ENCODE measurements around the gene METAP1.

- no peak for TF ChIP-seq EP300 (IDR thresholded peaks at IDR 0.05)
- TF ChIP-seq, protein P1, sequence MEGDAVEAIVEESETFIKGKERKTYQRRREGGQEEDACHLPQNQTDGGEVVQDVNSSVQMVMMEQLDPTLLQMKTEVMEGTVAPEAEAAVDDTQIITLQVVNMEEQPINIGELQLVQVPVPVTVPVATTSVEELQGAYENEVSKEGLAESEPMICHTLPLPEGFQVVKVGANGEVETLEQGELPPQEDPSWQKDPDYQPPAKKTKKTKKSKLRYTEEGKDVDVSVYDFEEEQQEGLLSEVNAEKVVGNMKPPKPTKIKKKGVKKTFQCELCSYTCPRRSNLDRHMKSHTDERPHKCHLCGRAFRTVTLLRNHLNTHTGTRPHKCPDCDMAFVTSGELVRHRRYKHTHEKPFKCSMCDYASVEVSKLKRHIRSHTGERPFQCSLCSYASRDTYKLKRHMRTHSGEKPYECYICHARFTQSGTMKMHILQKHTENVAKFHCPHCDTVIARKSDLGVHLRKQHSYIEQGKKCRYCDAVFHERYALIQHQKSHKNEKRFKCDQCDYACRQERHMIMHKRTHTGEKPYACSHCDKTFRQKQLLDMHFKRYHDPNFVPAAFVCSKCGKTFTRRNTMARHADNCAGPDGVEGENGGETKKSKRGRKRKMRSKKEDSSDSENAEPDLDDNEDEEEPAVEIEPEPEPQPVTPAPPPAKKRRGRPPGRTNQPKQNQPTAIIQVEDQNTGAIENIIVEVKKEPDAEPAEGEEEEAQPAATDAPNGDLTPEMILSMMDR (IDR thresholded peaks at IDR 0.05), result no peak
These were observed 29.2 kb downstream of the METAP1 start for GRCh38 chr4:99024481-99025275.

All from gastroesophageal sphincter (tissue), 3 donors.